Progenitor cell of endocrine pancreas (in vitro differentiated cells): ENCODE measurements around the gene TMEM163. TPM values are rescaled to one million over a fixed set of nuclear protein-coding genes. Genes with fewer than 3 reads are reported as not detected.
A peak's percentile ranks its signal among the peaks of the same experiment; 100 is the strongest.

ENCODE experiments used
- DNase-seq: peaks from one replicate; pipeline ENCODE4 v3.0.0; 2021; ENCODE audit warnings: low spot score; ENCODE audit not compliant: unreplicated experiment
- H3K27ac Mint-ChIP-seq: 2 replicates; pipeline ENCODE4 v1.8.0; 2021; ENCODE audit warnings: mild to moderate bottlenecking, moderate library complexity, mixed read lengths
- H3K27me3 Mint-ChIP-seq: 2 replicates; pipeline ENCODE4 v1.8.0; 2021; ENCODE audit warnings: mixed read lengths
- H3K36me3 Mint-ChIP-seq: 2 replicates; pipeline ENCODE4 v1.8.0; 2022; ENCODE audit warnings: mixed read lengths; ENCODE audit not compliant: insufficient read depth
- H3K4me1 Mint-ChIP-seq: 2 replicates; pipeline ENCODE4 v1.8.0; 2021; ENCODE audit warnings: low read depth, mixed read lengths
- H3K4me3 Mint-ChIP-seq: 2 replicates; pipeline ENCODE4 v1.8.0; 2021; ENCODE audit warnings: low read depth, mild to moderate bottlenecking, moderate library complexity, mixed read lengths
- H3K9me3 Mint-ChIP-seq: 2 replicates; pipeline ENCODE4 v1.8.0; 2021; ENCODE audit warnings: low read depth, mixed read lengths
- CTCF ChIP-seq: fragments of 200-600 bp; sonication (generic); IDR thresholded peaks from one replicate; pipeline ENCODE4 v1.5.0; 2021; ENCODE audit warnings: antibody characterized with exemption, mild to moderate bottlenecking; ENCODE audit not compliant: unreplicated experiment
- total RNA-seq: library from RNA; stranded (reverse); gene quantifications from 2 replicates; pipeline ENCODE4 v1.2.1, GENCODE V29; 2021

Gene TMEM163
- total RNA-seq, 1 donor from 2014 or later: 3.8 TPM

GRCh38 chr2:134453476-134453875 lies 265.3 kb downstream of the TMEM163 start:
- Mint-ChIP-seq H3K36me3 (peaks cover 21% of the 10 kb centered on the region), H3K4me1 (peaks cover 31% of the 10 kb centered on the region), H3K27me3 (no peaks in the 10 kb centered on the region), H3K9me3 (no peaks in the 10 kb centered on the region), H3K4me3 (no peak overlapping the region), H3K27ac (no peak overlapping the region)
- no peak for TF ChIP-seq CTCF
- DNase-seq: no peak

- Mint-ChIP-seq H3K9me3 (no peaks in the 10 kb centered on the region), H3K4me3 (no peak overlapping the region), H3K27ac (no peak overlapping the region), H3K36me3 (peaks cover 26% of the 10 kb centered on the region), H3K4me1 (peaks cover 36% of the 10 kb centered on the region), H3K27me3 (no peaks in the 10 kb centered on the region)
- no peak for TF ChIP-seq CTCF
- no peak for DNase-seq
Measured at GRCh38 chr2:134452042-134452733, 266.6 kb downstream of the TMEM163 start.

- Mint-ChIP-seq H3K4me1 (peaks cover 42% of the 10 kb centered on the region), H3K27me3 (no peaks in the 10 kb centered on the region), H3K9me3 (no peaks in the 10 kb centered on the region), H3K36me3 (peaks cover 25% of the 10 kb centered on the region), H3K4me3 (no peak overlapping the region), H3K27ac (peak overlapping the region; percentile 36)
- no peak for TF ChIP-seq CTCF
- DNase-seq: no peak
Measured at GRCh38 chr2:134451347-134451630, 267.5 kb downstream of the TMEM163 start.

GRCh38 chr2:134449751-134450513 lies 268.9 kb downstream of the TMEM163 start:
- H3K27ac Mint-ChIP-seq: peak overlapping the region; percentile 95
- H3K4me1 Mint-ChIP-seq: peaks cover 51% of the 10 kb centered on the region
- H3K4me3 Mint-ChIP-seq: no peak overlapping the region

GRCh38 chr2:134449157-134449556 lies 269.6 kb downstream of the TMEM163 start:
- H3K9me3 Mint-ChIP-seq: no peaks in the 10 kb centered on the region
- peaks cover 51% of the 10 kb centered on the region for H3K4me1 Mint-ChIP-seq
- no peaks in the 10 kb centered on the region for H3K27me3 Mint-ChIP-seq
- H3K36me3 Mint-ChIP-seq: peaks cover 19% of the 10 kb centered on the region
- peak overlapping the region; percentile 95 for H3K27ac Mint-ChIP-seq
- peak overlapping the region; percentile 26 for H3K4me3 Mint-ChIP-seq
- no peak for DNase-seq
- TF ChIP-seq CTCF: no peak

More at GRCh38 chr2:134449751-134450513, 268.9 kb downstream of the TMEM163 start:
- H3K9me3 Mint-ChIP-seq: no peaks in the 10 kb centered on the region
- no peaks in the 10 kb centered on the region for H3K27me3 Mint-ChIP-seq
- H3K36me3 Mint-ChIP-seq: peaks cover 19% of the 10 kb centered on the region
- DNase-seq: no peak
- TF ChIP-seq CTCF: no peak
